GM23248 (cell line): ENCODE measurements around the gene TOM1. TPM values are rescaled to one million over a fixed set of nuclear protein-coding genes. Genes with fewer than 3 reads are reported as not detected.
A peak's percentile ranks its signal among the peaks of the same experiment; 100 is the strongest.

Experiments used
- DNase-seq: peaks from one replicate; pipeline ENCODE4 v3.0.0-alpha.2; 2015
- H2AFZ ChIP-seq: fragments of 200-600 bp; sonication (generic); 2 replicates; pipeline ENCODE4 v1.6.1; 2016; ENCODE audit warnings: antibody characterized with exemption
- H3F3A ChIP-seq: fragments of 200-600 bp; sonication (generic); 2 replicates; pipeline ENCODE4 v1.6.1; 2016; ENCODE audit warnings: mild to moderate bottlenecking, antibody characterized with exemption, mixed run types; ENCODE audit not compliant: insufficient read depth
- H3K27ac ChIP-seq: fragments of 200-600 bp; sonication (generic); 2 replicates; pipeline ENCODE4 v1.5.1; 2016; ENCODE audit warnings: mild to moderate bottlenecking
- H3K27me3 ChIP-seq: fragments of 200-600 bp; sonication (generic); replicated peaks from 2 replicates; pipeline ENCODE4 v1.6.1; 2016; ENCODE audit warnings: mild to moderate bottlenecking; ENCODE audit not compliant: insufficient read depth
- H3K36me3 ChIP-seq: fragments of 200-600 bp; sonication (generic); 2 replicates; pipeline ENCODE4 v1.6.1; 2016; ENCODE audit warnings: low read depth, mild to moderate bottlenecking
- H3K4me1 ChIP-seq: fragments of 200-600 bp; sonication (generic); 2 replicates; pipeline ENCODE4 v1.6.1; 2016; ENCODE audit warnings: mild to moderate bottlenecking; ENCODE audit not compliant: insufficient read depth
- H3K4me2 ChIP-seq: fragments of 200-600 bp; sonication (generic); one replicate; pipeline ENCODE4 v1.6.1; 2016; ENCODE audit warnings: mild to moderate bottlenecking; ENCODE audit not compliant: unreplicated experiment
- H3K4me3 ChIP-seq: fragments of 200-600 bp; sonication (generic); 2 replicates; pipeline ENCODE4 v1.5.1; 2016; ENCODE audit warnings: mild to moderate bottlenecking
- H3K79me2 ChIP-seq: fragments of 200-600 bp; sonication (generic); 2 replicates; pipeline ENCODE4 v1.6.1; 2016; ENCODE audit warnings: mild to moderate bottlenecking; ENCODE audit not compliant: insufficient read depth
- H3K9ac ChIP-seq: fragments of 200-600 bp; sonication (generic); 2 replicates; pipeline ENCODE4 v1.6.1; 2016; ENCODE audit warnings: mild to moderate bottlenecking
- H3K9me2 ChIP-seq: fragments of 200-600 bp; sonication (generic); 2 replicates; pipeline ENCODE4 v1.6.1; 2016; ENCODE audit warnings: mixed run types, mild to moderate bottlenecking, moderate library complexity; ENCODE audit not compliant: insufficient read depth
- H3K9me3 ChIP-seq: fragments of 200-600 bp; sonication (generic); one replicate; pipeline ENCODE4 v1.6.1; 2017; ENCODE audit warnings: low read depth
- H4K20me1 ChIP-seq: fragments of 200-600 bp; sonication (generic); 2 replicates; pipeline ENCODE4 v1.6.0; 2016; ENCODE audit not compliant: insufficient read depth
- EZH2 ChIP-seq: fragments of 200-600 bp; sonication (generic); IDR thresholded peaks from 2 replicates; pipeline ENCODE4 v1.6.1; 2018; ENCODE audit warnings: antibody characterized with exemption, mild to moderate bottlenecking; ENCODE audit not compliant: insufficient read depth, poor library complexity, severe bottlenecking
- EZH2phosphoT487 ChIP-seq: fragments of 200-600 bp; sonication (generic); IDR thresholded peaks from 2 replicates; pipeline ENCODE4 v1.6.1; 2018; ENCODE audit warnings: antibody characterized with exemption, moderate library complexity, mild to moderate bottlenecking, low read depth; ENCODE audit not compliant: insufficient read depth
- WGBS, 2 experiments: methylation state at CpG; one replicate each; pipeline ENCODE4 v1.1.6; 2015 to 2017; ENCODE audit warnings: low lambda C conversion rate in 2 of 2, low coverage in 1 of 2; ENCODE audit errors: missing lambda C conversion rate in 2 of 2; 5-methylcytosine and 5-hydroxymethylcytosine counted together
- in situ Hi-C: fragments of 300-500 bp; cut with MboI; formaldehyde crosslinking; loops from 2 replicates; pipeline ENCODE4 v1.15.0; 2020
- polyA plus RNA-seq: library from polyadenylated mRNA; unstranded; fragments of >200 nt; fragmentation: Nextera tagmentation; extraction: Ambion mirVana; gene quantifications from 2 replicates; pipeline ENCODE4 v1.2.1, GENCODE V29; 2016
- total RNA-seq: library from RNA; depleted of rRNA; stranded (reverse); fragments of >200 nt; shearing (Covaris generic); gene quantifications from 2 replicates; pipeline ENCODE4 v1.2.3, GENCODE V29; 2014

TOM1 gene
- total and polyA plus RNA-seq, 2 experiments from 2014 or later = 61.3 to 69.7 TPM

DNA sequence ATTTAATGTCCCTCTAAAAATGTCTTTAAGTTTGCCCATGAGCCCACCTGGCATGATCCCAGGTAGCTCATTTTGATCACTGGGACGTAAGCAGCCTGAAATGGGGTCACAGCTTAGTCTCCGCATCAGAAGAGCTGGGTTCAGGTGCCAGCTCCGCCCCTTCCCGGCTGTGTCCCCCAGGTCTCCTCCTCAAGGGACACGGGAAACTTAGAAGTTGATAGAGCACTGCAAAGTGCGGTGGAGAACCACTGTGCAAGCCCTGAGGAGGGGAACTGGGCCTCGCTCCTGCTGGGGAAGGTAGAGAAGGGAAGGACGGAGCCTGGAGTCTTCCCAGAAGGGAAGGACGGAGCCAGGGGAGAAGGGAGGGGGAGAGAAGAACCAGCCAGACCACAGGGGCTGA lies 7.7 kb downstream of the TOM1 start:
- H3K79me2 ChIP-seq = peaks cover 95% of the 10 kb centered on the region
- 78 to 81% methylated on average over 9 of the region's 9 CpGs for WGBS, 2 experiments

DNA sequence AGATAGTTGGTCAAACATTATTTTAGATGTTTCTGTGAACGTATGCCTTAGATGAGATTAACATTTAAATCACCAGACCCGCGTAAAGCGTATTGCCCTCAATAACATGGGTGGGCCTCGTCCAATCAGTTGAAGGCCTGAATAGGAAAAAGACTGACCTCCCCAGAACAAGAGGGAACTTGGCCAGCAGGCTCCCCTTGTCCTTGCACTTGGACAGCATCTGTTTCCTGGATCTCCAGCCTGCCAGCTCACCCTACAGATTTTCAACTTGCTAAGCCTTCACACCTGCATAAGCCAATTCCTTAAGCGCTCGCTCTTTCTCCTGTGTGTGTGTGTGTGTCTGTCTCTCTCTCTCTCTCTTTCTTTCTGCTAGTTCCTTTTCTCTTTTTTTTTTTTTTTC lies 8.2 kb downstream of the TOM1 start:
- no peak for DNase-seq
- no peak for TF ChIP-seq EZH2
- no peak for TF ChIP-seq EZH2phosphoT487
- H3K4me2 ChIP-seq = no peak overlapping the region
- H3K9me2 ChIP-seq = no peaks in the 10 kb centered on the region
- no peaks in the 10 kb centered on the region; the same call in 1 of the 2 replicates for H3K36me3 ChIP-seq
- no peaks in the 10 kb centered on the region for H4K20me1 ChIP-seq
- no peak overlapping the region for H3K4me3 ChIP-seq
- in situ Hi-C loops = no loop called here
- no peaks in the 10 kb centered on the region for H3K27me3 ChIP-seq
- no peaks in the 10 kb centered on the region for H3K9me3 ChIP-seq
- peaks cover 25% of the 10 kb centered on the region for H3K4me1 ChIP-seq
- H3K9ac ChIP-seq = no peak overlapping the region
- peaks cover 20% of the 10 kb centered on the region for H3F3A ChIP-seq
- no peak overlapping the region for H3K27ac ChIP-seq
- no peak overlapping the region for H2AFZ ChIP-seq
- H3K79me2 ChIP-seq = peaks cover 90% of the 10 kb centered on the region
- 95 to 99% methylated on average over 7 of the region's 7 CpGs for WGBS, 2 experiments

More for the DNA sequence above, 7.7 kb downstream of the TOM1 start:
- Histone ChIP-seq H3K4me1 (peaks cover 25% of the 10 kb centered on the region), H3F3A (peaks cover 20% of the 10 kb centered on the region), H3K4me3 (no peak overlapping the region), H2AFZ (no peak overlapping the region), H3K36me3 (no peaks in the 10 kb centered on the region; the same call in 1 of the 2 replicates), H3K9me3 (no peaks in the 10 kb centered on the region), H3K27me3 (no peaks in the 10 kb centered on the region), H3K9me2 (no peaks in the 10 kb centered on the region), H3K27ac (no peak overlapping the region), H3K4me2 (no peak overlapping the region), H3K9ac (no peak overlapping the region), H4K20me1 (no peaks in the 10 kb centered on the region)
- in situ Hi-C loops = no loop called here
- no peak for DNase-seq
- TF ChIP-seq EZH2 = no peak
- no peak for TF ChIP-seq EZH2phosphoT487

DNA sequence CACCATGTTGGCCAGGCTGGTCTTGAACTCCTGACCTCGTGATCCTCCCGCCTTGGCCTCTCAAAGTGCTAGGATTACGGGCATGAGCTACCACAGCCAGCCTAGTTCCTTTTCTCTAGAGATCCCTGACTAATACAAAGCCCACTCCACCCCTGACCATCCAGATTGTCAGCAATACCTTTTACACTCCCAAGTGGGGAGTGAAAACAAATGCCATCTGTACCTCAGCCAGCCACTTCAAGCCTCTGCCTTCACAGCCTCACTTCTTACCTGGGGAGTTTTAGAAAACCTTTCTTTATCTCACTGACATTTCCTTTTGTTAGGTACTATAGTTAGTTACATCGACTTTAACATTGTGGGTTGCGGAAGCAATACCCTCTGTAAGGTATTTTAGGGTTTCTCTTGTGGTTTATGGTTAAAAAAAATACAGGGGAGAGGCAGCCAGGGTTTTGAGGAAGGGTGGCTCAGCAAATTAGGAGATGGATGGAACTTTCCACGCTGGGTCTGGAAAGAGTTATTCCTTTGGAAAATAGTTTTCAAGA lies 8.9 kb downstream of the TOM1 start:
- WGBS, 2 experiments = 84 to 89% methylated on average over 6 of the region's 6 CpGs
- DNase-seq = no peak
- H3K9ac ChIP-seq = no peak overlapping the region

DNA sequence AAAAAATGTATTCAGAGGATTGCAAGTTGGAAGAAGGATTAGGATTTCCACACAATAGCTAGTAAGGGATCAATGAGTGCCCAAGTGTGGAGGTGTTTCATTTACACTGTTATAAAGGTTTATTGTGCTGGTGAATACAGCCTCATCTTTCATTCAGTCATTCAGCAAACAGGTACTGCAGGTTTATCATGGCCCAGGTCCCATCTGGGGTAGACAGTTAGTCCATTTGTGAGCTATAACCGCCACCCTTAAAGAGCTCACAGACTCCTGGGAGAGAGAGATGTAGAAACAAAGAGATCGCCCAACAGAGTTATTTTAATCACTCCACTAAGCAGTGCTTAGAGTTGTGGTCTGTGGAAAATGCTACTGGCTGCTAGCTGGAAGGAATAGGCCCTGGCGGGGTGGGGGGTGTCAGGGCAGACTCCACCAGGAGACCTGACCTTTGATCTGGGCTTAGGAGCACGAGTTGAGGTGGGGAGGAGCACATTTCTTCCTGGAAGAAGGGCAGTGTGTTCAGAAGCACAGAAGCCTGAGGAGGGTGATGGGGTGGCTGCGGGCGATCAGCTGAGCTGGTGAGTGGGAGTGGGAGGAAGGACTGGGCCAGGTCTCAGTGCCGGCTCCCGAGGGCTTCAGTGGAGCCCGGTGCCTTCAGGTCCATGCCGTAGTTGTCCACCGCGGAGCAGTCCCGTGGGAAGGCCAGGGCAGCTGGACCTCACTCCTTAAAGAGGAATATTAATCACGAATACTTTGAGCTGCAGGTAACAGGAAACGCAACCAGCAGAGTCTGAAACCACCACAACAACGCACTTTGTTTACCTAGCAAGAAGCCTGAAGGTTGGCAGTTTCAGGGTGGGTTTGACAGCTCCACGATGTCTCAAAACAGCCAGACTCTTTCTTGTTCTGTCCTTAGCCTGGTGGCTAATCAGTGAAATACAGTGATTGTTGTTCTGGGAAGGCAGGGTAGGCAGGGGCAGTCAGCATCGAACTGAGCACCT lies 11.2 kb downstream of the TOM1 start:
- peaks cover 28% of the 10 kb centered on the region for H3F3A ChIP-seq
- H3K4me1 ChIP-seq = peaks cover 42% of the 10 kb centered on the region
- no peak for TF ChIP-seq EZH2phosphoT487
- TF ChIP-seq EZH2 = no peak
- in situ Hi-C loops = no loop called here
- no peaks in the 10 kb centered on the region for H3K36me3 ChIP-seq
- peak overlapping the region; percentile 79; the same call in 1 of the 2 replicates for H3K9ac ChIP-seq
- 80 to 81% methylated on average over 18 of the region's 18 CpGs for WGBS, 2 experiments
- H3K79me2 ChIP-seq = peaks cover 85% of the 10 kb centered on the region
- no peaks in the 10 kb centered on the region for H3K27me3 ChIP-seq
- peak overlapping the region; percentile 95 for H3K27ac ChIP-seq
- H3K4me2 ChIP-seq = no peak overlapping the region
- H3K4me3 ChIP-seq = no peak overlapping the region
- no peaks in the 10 kb centered on the region for H3K9me2 ChIP-seq
- H2AFZ ChIP-seq = no peak overlapping the region
- DNase-seq = no peak
- H3K9me3 ChIP-seq = no peaks in the 10 kb centered on the region
- no peaks in the 10 kb centered on the region for H4K20me1 ChIP-seq

More for the DNA sequence above, 8.9 kb downstream of the TOM1 start:
- Histone ChIP-seq H3K9me2 (no peaks in the 10 kb centered on the region), H3K36me3 (no peaks in the 10 kb centered on the region), H3K9me3 (no peaks in the 10 kb centered on the region), H4K20me1 (no peaks in the 10 kb centered on the region), H3K4me2 (no peak overlapping the region), H2AFZ (no peak overlapping the region), H3F3A (peaks cover 22% of the 10 kb centered on the region), H3K27ac (no peak overlapping the region), H3K4me1 (peaks cover 27% of the 10 kb centered on the region), H3K4me3 (no peak overlapping the region), H3K79me2 (peaks cover 85% of the 10 kb centered on the region), H3K27me3 (no peaks in the 10 kb centered on the region)
- in situ Hi-C loops = no loop called here
- TF ChIP-seq EZH2 (no peak), EZH2phosphoT487 (no peak)
